Breast epithelium (tissue), 4 donors: ENCODE data around the gene CNOT10. TPM values are rescaled to one million over a fixed set of nuclear protein-coding genes. Genes with fewer than 3 reads are reported as not detected.

ENCODE experiments used
- DNase-seq, 2 donors: peaks; one replicate each; pipeline ENCODE4 v3.0.0-alpha.2; 2019; ENCODE audit warnings: low spot score in 2 of 2
- H3K27ac ChIP-seq, 2 donors: fragments of 200-600 bp; sonication (generic) in 1 of 2; one replicate each; pipeline ENCODE4 v1.5.1; 2016 to 2019; ENCODE audit warnings: mild to moderate bottlenecking in 1 of 2
- H3K27me3 ChIP-seq, 2 donors: fragments of 200-600 bp; sonication (generic) in 1 of 2; one replicate each; pipeline versions ENCODE4 v1.5.1 to v1.6.0; 2017 to 2019; ENCODE audit warnings: control low read depth in 1 of 2, mild to moderate bottlenecking in 1 of 2
- H3K36me3 ChIP-seq: fragments of 200-600 bp; one replicate; pipeline ENCODE4 v1.5.1; 2019
- H3K4me1 ChIP-seq, 2 donors: fragments of 200-600 bp; sonication (generic); one replicate each; pipeline ENCODE4 v1.5.1; 2016 to 2019; ENCODE audit warnings: control low read depth in 1 of 2
- H3K4me3 ChIP-seq, 3 donors: fragments of 200-600 bp; sonication (generic); 1 replicate in 2 of 3; 2 replicates in 1 of 3; pipeline ENCODE4 v1.5.1; 2016 to 2019; ENCODE audit warnings: mild to moderate bottlenecking in 3 of 3, moderate library complexity in 2 of 3
- H3K9me3 ChIP-seq, 2 donors: fragments of 200-600 bp; sonication (generic) in 1 of 2; one replicate each; pipeline ENCODE4 v1.5.1; 2016 to 2019; ENCODE audit warnings: control low read depth in 1 of 2
- CTCF ChIP-seq, 3 donors: fragments of 450-650 bp; IDR thresholded peaks; one replicate each; pipeline ENCODE4 v1.5.1; 2016 to 2017; ENCODE audit warnings: antibody characterized with exemption in 3 of 3, mild to moderate bottlenecking in 3 of 3, moderate library complexity in 3 of 3
- POLR2A ChIP-seq: fragments of 450-650 bp; IDR thresholded peaks from one replicate; pipeline ENCODE4 v1.6.1; 2016; ENCODE audit warnings: antibody characterized with exemption, mild to moderate bottlenecking, moderate library complexity
- POLR2AphosphoS5 ChIP-seq, 3 donors: sonication (generic); formaldehyde crosslinking; IDR thresholded peaks; one replicate each; pipeline ENCODE4 v1.6.1; 2017; ENCODE audit warnings: antibody characterized with exemption in 3 of 3
- intact Hi-C: fragments of 100-400 bp; cut with DNase I; formaldehyde crosslinking; loops from one replicate; pipeline ENCODE4 v1.15.1; 2023; ENCODE audit warnings: low total_unique reads
- total RNA-seq, 3 donors: library from RNA; depleted of rRNA; stranded (reverse); fragments of >200 nt; gene quantifications; one replicate each; pipeline ENCODE4 v1.1.0, GENCODE V29; 2016

Gene CNOT10
- total RNA-seq, 3 donors from 2014 or later: 18.4 to 37.9 (median 26.2) TPM

GRCh38 chr3:32755761-32756160 is 70.8 kb downstream of the CNOT10 start:
- TF ChIP-seq CTCF (IDR thresholded peaks at IDR 0.05) (no peak), POLR2AphosphoS5 (IDR thresholded peaks at IDR 0.05) (no peak), POLR2A (no peak)
- intact Hi-C loops: no loop called here
- no peaks in the 10 kb centered on the region for H3K27me3 ChIP-seq

GRCh38 chr3:32757618-32758374 is 72.8 kb downstream of the CNOT10 start:
- no peaks in the 10 kb centered on the region for H3K4me1 ChIP-seq
- TF ChIP-seq POLR2AphosphoS5 (IDR thresholded peaks at IDR 0.05): no peak
- TF ChIP-seq POLR2A: no peak
- TF ChIP-seq CTCF (IDR thresholded peaks at IDR 0.05): no peak

More at GRCh38 chr3:32755761-32756160, 70.8 kb downstream of the CNOT10 start:
- H3K9me3 ChIP-seq: no peaks in the 10 kb centered on the region
- no peak overlapping the region for H3K27ac ChIP-seq
- DNase-seq: no peak
- H3K36me3 ChIP-seq: no peaks in the 10 kb centered on the region
- no peak overlapping the region for H3K4me3 ChIP-seq
- no peaks in the 10 kb centered on the region for H3K4me1 ChIP-seq

GRCh38 chr3:32758375-32758753 is 73.4 kb downstream of the CNOT10 start:
- Histone ChIP-seq H3K27ac (no peak overlapping the region), H3K4me1 (no peaks in the 10 kb centered on the region), H3K4me3 (no peak overlapping the region), H3K36me3 (no peaks in the 10 kb centered on the region), H3K9me3 (no peaks in the 10 kb centered on the region), H3K27me3 (no peaks in the 10 kb centered on the region)
- TF ChIP-seq POLR2A (no peak), POLR2AphosphoS5 (IDR thresholded peaks at IDR 0.05) (no peak), CTCF (IDR thresholded peaks at IDR 0.05) (no peak)
- no peak for DNase-seq
- intact Hi-C loops: no loop called here

More at GRCh38 chr3:32757618-32758374, 72.8 kb downstream of the CNOT10 start:
- intact Hi-C loops: no loop called here
- Histone ChIP-seq H3K9me3 (no peaks in the 10 kb centered on the region), H3K27ac (no peak overlapping the region), H3K4me3 (no peak overlapping the region), H3K36me3 (no peaks in the 10 kb centered on the region), H3K27me3 (no peaks in the 10 kb centered on the region)
- no peak for DNase-seq

- TF ChIP-seq POLR2A: no peak
- no peak for TF ChIP-seq CTCF (IDR thresholded peaks at IDR 0.05)
- TF ChIP-seq POLR2AphosphoS5 (IDR thresholded peaks at IDR 0.05): no peak
- Histone ChIP-seq H3K4me1 (no peaks in the 10 kb centered on the region), H3K27ac (no peak overlapping the region), H3K4me3 (no peak overlapping the region), H3K9me3 (no peaks in the 10 kb centered on the region), H3K27me3 (no peaks in the 10 kb centered on the region), H3K36me3 (no peaks in the 10 kb centered on the region)
- DNase-seq: no peak
- intact Hi-C loops: no loop called here
These were observed 74.4 kb downstream of the CNOT10 start for GRCh38 chr3:32759342-32759741.

GRCh38 chr3:32764481-32764880 is 79.5 kb downstream of the CNOT10 start:
- H3K4me1 ChIP-seq: no peaks in the 10 kb centered on the region
- intact Hi-C loops: no loop called here
- TF ChIP-seq POLR2A (no peak), POLR2AphosphoS5 (IDR thresholded peaks at IDR 0.05) (no peak), CTCF (IDR thresholded peaks at IDR 0.05) (no peak)
- no peak overlapping the region for H3K4me3 ChIP-seq
- no peaks in the 10 kb centered on the region for H3K9me3 ChIP-seq
- no peak for DNase-seq
- no peaks in the 10 kb centered on the region for H3K27me3 ChIP-seq
- no peak overlapping the region for H3K27ac ChIP-seq
- H3K36me3 ChIP-seq: no peaks in the 10 kb centered on the region
